NCI-H2029 treated with DMSO at 0.1 percent for 48 hours (cell line): ENCODE measurements around the gene IQSEC1.

ENCODE experiments used
- DNase-seq: peaks from one replicate; lab custom pipeline; 2025; lab: John Stamatoyannopoulos, UW

Gene IQSEC1

GRCh38 chr3:12935023-12935860 is 138.0 kb downstream of the IQSEC1 start:
- DNase-seq = no peak

GRCh38 chr3:12934431-12934830 is 138.8 kb downstream of the IQSEC1 start:
- DNase-seq = no peak

- no peak for DNase-seq
Observed at GRCh38 chr3:12933901-12934300, 139.3 kb downstream of the IQSEC1 start.

- no peak for DNase-seq
Observed at GRCh38 chr3:12932754-12933153, 140.5 kb downstream of the IQSEC1 start.

GRCh38 chr3:12932347-12932746 is 140.9 kb downstream of the IQSEC1 start:
- DNase-seq = no peak

- no peak for DNase-seq
Observed at GRCh38 chr3:12931273-12931905, 141.8 kb downstream of the IQSEC1 start.

- no peak for DNase-seq
Observed at GRCh38 chr3:12929801-12930200, 143.4 kb downstream of the IQSEC1 start.

GRCh38 chr3:12926660-12927059 is 146.6 kb downstream of the IQSEC1 start:
- DNase-seq = no peak

- no peak for DNase-seq
Observed at GRCh38 chr3:12925648-12926047, 147.6 kb downstream of the IQSEC1 start.

GRCh38 chr3:12924437-12924836 is 148.8 kb downstream of the IQSEC1 start:
- no peak for DNase-seq

GRCh38 chr3:12922881-12923431 is 150.3 kb downstream of the IQSEC1 start:
- DNase-seq = no peak

- no peak for DNase-seq
Observed at GRCh38 chr3:12922306-12922705, 150.9 kb downstream of the IQSEC1 start.

GRCh38 chr3:12921736-12922135 is 151.5 kb downstream of the IQSEC1 start:
- DNase-seq = no peak

GRCh38 chr3:12920967-12921366 is 152.3 kb downstream of the IQSEC1 start:
- DNase-seq = no peak

- no peak for DNase-seq
Observed at GRCh38 chr3:12919205-12919604, 154.0 kb downstream of the IQSEC1 start.

GRCh38 chr3:12918231-12918630 is 155.0 kb downstream of the IQSEC1 start:
- no peak for DNase-seq

GRCh38 chr3:12916159-12916558 is 157.1 kb downstream of the IQSEC1 start:
- no peak for DNase-seq

- no peak for DNase-seq
Observed at GRCh38 chr3:12914088-12914487, 159.1 kb downstream of the IQSEC1 start.

- DNase-seq = no peak
Observed at GRCh38 chr3:12911881-12912415, 161.3 kb downstream of the IQSEC1 start.

- no peak for DNase-seq
Observed at GRCh38 chr3:12910356-12911099, 162.7 kb downstream of the IQSEC1 start.

GRCh38 chr3:12909710-12910109 is 163.5 kb downstream of the IQSEC1 start:
- no peak for DNase-seq

- no peak for DNase-seq
Observed at GRCh38 chr3:12908859-12909258, 164.4 kb downstream of the IQSEC1 start.
